Muscle layer of duodenum (tissue), 2 donors: ENCODE measurements around the gene PTMS.
"Not testable (repeated sequence)": the region's sequence is repeated elsewhere in the genome, so short reads cannot be mapped to it uniquely, and the experiment has no call there.

Source experiments
- H3K27ac ChIP-seq: one replicate; pipeline ENCODE4 v1.7.0; 2013; ENCODE audit warnings: mild to moderate bottlenecking, low read length
- H3K27me3 ChIP-seq: one replicate; pipeline ENCODE4 v1.7.0; 2013; ENCODE audit warnings: low read depth, mild to moderate bottlenecking, control low read depth, low read length
- H3K36me3 ChIP-seq, 2 donors: one replicate each; pipeline ENCODE4 v1.7.0; 2013; ENCODE audit warnings: low read length in 2 of 2, control low read depth in 1 of 2, mild to moderate bottlenecking in 1 of 2; ENCODE audit not compliant: insufficient read depth in 2 of 2, control insufficient read depth in 1 of 2
- H3K4me1 ChIP-seq, 2 donors: one replicate each; pipeline ENCODE4 v1.7.0; 2013; ENCODE audit warnings: low read length in 2 of 2, mild to moderate bottlenecking in 2 of 2, control low read depth in 1 of 2, moderate library complexity in 1 of 2; ENCODE audit not compliant: insufficient read depth in 2 of 2, control insufficient read depth in 1 of 2
- H3K4me3 ChIP-seq, 2 donors: one replicate each; pipeline ENCODE4 v1.7.0; 2013; ENCODE audit warnings: low read length in 2 of 2, low read depth in 1 of 2, mild to moderate bottlenecking in 1 of 2
- H3K9me3 ChIP-seq, 2 donors: one replicate each; pipeline ENCODE4 v1.7.0; 2013; ENCODE audit warnings: low read length in 2 of 2, control low read depth in 1 of 2, mild to moderate bottlenecking in 1 of 2; ENCODE audit not compliant: control insufficient read depth in 1 of 2
- donor health status: healthy.

PTMS gene

DNA sequence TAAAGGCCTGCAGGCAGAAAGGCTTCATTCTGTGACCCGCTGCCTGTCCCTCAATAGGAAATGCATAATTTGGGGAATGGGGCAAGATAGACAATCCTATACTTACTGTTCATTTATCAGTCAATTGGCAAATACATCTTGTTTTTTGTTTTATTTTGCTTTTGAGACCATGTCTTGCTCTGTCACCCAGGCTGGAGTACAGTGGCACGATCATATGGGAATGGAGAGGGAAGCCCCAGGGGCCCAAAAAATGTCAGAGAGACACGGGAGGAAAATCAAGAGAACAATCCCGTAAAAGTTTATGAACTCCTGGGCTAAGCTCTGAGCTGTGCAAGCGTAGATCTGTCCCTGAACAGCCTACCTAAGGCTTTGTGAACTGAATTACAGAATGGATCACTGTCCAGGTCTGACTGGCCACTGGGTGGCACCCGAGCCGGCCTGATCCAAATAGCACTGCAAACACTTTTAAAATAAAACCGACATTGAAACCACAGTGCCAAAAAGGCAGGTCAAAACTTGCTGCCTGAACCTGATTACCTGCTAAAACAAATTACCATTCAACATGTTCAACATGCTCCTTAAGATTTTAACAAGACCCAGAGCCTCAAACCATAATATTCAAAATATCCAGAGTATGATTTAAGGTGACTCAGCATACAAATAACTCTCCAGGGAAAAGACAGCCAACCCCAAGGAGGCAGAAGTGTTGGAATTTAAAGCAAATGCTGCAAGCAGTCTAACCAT, 30.5 kb upstream of the PTMS start:
- no peak overlapping the region for H3K4me3 ChIP-seq
- no peaks in the 10 kb centered on the region for H3K27me3 ChIP-seq
- H3K36me3 ChIP-seq: peaks cover 18 to 26% of the 10 kb centered on the region in 2 donors
- H3K9me3 ChIP-seq: no peaks in the 10 kb centered on the region
- H3K4me1 ChIP-seq: peaks cover 0 to 7% of the 10 kb centered on the region in 2 donors
- no peak overlapping the region for H3K27ac ChIP-seq

DNA sequence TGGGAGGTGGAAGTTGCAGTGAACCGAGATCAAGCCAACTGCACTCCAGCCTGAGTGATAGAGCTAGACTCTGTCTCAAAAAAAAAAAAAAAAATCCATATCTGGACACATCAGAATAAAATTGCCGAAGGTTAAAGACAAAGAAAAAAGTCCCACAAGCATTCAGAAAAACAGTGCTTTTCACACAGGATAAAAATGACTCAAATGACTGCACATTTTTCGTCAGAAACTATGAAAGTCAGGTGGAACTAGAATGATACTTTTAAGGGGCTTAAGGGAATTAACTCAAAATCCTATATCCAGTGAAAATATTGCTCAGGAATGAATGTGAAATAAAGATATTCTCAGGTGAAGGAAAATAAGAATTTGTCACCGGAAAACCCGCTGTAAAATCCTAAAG, 29.4 kb upstream of the PTMS start:
- Histone ChIP-seq H3K36me3 (peaks cover 10 to 16% of the 10 kb centered on the region in 2 donors), H3K4me1 (peaks cover 0 to 7% of the 10 kb centered on the region in 2 donors), H3K4me3 (no peak overlapping the region), H3K27ac (no peak overlapping the region), H3K27me3 (no peaks in the 10 kb centered on the region), H3K9me3 (no peaks in the 10 kb centered on the region)

DNA sequence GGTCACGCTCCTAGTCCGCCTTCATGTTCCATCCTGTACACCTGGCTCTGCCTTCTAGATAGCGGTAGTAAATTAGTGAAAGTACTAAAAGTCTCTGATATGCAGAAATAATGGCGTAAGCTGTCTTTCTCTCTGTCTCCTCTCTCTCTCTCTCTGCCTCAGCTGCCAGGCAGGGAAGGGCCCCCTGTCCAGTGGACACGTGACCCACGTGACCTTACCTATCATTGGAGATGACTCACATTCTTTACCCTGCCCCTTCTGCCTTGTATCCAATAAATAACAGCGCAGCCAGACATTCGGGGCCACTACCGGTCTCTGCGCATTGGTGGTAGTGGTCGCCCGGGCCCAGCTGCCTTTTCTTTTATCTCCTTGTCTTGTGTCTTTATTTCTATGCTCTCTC, 24.1 kb upstream of the PTMS start:
- not testable (repeated sequence) for H3K4me1 ChIP-seq, H3K27ac ChIP-seq, H3K27me3 ChIP-seq

DNA sequence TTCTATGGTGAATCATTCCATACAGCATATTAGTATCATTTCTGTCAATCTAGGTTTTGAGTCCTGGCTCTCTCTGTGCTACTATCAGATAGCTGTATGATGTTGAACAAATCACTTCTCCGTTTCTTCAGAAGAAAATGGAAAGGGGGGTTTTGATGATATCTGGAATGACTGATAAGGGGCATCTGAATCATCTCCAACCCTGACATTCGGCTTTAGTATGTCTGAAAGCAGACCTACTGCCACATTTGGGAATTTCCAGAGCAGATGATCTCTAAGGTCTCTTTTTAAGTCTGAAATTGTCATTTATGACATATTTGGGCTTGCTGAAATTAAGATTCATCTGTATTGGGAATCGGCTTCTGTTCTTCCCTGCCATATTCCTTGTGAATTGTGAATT, 23.3 kb upstream of the PTMS start:
- H3K4me1 ChIP-seq: no peaks in the 10 kb centered on the region
- peaks cover 18 to 19% of the 10 kb centered on the region in 2 donors for H3K36me3 ChIP-seq
- no peaks in the 10 kb centered on the region for H3K9me3 ChIP-seq
- no peak overlapping the region for H3K4me3 ChIP-seq
- no peaks in the 10 kb centered on the region for H3K27me3 ChIP-seq
- no peak overlapping the region for H3K27ac ChIP-seq

More for the DNA sequence above, 24.1 kb upstream of the PTMS start:
- H3K9me3 ChIP-seq, H3K4me3 ChIP-seq: not testable (repeated sequence)
- H3K36me3 ChIP-seq: peaks cover 10 to 12% of the 10 kb centered on the region in 2 donors

DNA sequence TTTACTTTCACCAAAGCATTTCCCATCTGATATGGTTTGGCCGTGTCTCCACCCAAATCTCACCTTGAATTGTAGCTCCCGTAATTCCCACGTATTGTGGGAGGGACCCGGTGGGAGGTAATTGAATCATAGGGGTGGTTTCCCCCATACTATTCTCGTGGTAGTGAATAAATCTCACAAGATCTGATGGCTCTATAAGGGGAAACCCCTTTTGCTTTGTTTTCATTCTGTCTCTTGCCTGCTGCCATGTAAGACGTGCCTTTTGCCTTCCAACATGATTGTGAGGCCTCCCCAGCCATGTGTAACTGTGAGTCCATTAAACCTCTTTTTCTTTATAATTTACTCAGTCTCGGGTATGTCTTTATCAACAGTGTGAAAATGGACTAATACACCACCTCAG, 22.9 kb upstream of the PTMS start:
- H3K27me3 ChIP-seq, H3K4me1 ChIP-seq, H3K4me3 ChIP-seq, H3K9me3 ChIP-seq, H3K27ac ChIP-seq: not testable (repeated sequence)
- peaks cover 23 to 24% of the 10 kb centered on the region in 2 donors for H3K36me3 ChIP-seq

DNA sequence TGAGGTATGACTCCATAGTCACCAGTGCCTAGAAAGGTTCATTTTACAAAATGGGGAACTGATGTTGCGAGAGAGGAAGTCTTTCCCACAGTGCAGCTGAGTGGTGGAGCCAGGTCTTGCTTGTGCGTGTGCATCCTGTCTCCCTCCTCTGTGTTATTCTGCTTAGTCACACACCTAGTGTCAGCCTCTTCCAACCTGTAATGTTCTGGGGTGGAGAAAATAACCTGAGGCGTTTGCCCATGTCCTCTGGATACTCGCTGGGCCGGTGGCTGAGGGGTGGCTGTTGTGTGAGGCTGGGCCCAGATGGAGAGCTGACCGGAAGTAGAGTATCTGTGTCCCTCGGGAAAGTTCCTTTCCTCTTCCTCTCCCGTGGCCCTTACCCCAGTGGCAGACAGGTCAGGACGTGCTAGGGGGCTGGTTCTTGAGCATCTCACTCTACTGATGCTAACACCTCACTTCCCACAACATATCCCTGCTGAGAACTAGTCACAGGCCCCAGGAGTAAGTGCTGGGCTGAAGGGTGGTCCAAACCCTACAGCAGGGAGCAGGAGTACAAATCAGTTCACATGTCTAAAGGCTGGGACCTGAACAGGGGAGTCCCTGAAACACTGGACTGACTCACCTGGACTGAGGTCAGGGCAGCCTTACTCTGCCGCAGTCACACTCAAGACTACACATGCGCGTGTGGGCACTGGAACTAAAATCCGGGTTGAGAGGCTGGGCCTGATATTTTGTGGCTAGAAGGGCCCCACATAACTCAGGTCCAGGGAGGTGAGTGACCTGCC, 20.2 kb upstream of the PTMS start:
- Histone ChIP-seq H3K4me1 (no peaks in the 10 kb centered on the region), H3K27ac (peak overlapping the region; percentile 54), H3K9me3 (no peaks in the 10 kb centered on the region), H3K36me3 (peaks cover 36 to 50% of the 10 kb centered on the region in 2 donors), H3K4me3 (no peak overlapping the region), H3K27me3 (no peaks in the 10 kb centered on the region)

DNA sequence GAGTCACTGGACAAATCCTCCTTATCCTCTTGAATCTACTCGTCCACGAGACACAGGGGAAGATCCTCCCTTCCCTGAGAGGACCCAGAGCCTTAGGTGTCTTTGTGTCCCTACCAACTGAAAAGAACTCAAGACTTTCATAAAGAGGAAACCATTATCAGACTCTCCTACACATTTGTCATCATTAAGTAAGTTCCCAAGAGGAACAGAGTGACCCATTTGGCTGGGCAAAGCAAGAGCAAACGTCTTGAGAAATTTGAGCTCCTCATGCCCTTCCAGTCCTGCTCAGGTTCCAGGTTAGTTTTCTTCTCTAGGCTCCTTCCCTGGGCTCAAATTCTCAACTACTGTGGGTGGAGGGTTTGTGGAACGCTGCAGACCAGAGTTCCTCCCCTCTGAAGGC, 18.9 kb upstream of the PTMS start:
- H3K9me3 ChIP-seq: no peaks in the 10 kb centered on the region
- H3K27me3 ChIP-seq: no peaks in the 10 kb centered on the region
- H3K4me1 ChIP-seq: peaks cover 6 to 11% of the 10 kb centered on the region in 2 donors
- H3K36me3 ChIP-seq: peaks cover 36 to 58% of the 10 kb centered on the region in 2 donors
- no peak overlapping the region for H3K4me3 ChIP-seq
- no peak overlapping the region for H3K27ac ChIP-seq

DNA sequence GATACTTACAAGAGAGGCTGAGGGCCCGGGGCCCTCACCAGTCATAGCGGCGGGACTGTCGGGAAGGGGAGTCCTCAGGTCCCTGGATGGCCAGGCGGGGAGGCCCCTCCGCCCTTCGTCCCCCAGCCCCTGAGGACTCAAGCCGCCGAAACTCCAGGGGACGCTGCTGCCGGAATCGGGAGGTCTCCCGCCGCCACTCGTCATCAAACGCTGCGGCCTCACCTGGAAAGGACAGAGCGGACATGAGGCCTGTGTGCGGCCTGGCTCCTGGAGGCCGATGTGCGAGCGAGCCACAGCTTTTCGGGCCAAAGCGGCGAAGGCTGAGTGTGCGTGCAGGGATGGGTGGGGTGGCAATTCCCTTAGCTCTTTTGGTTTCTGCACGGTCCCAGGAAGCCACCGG, 17.4 kb upstream of the PTMS start:
- Histone ChIP-seq H3K36me3 (peaks cover 36 to 65% of the 10 kb centered on the region in 2 donors), H3K9me3 (no peaks in the 10 kb centered on the region), H3K27me3 (no peaks in the 10 kb centered on the region), H3K4me1 (peaks cover 7 to 14% of the 10 kb centered on the region in 2 donors), H3K4me3 (no peak overlapping the region), H3K27ac (no peak overlapping the region)

DNA sequence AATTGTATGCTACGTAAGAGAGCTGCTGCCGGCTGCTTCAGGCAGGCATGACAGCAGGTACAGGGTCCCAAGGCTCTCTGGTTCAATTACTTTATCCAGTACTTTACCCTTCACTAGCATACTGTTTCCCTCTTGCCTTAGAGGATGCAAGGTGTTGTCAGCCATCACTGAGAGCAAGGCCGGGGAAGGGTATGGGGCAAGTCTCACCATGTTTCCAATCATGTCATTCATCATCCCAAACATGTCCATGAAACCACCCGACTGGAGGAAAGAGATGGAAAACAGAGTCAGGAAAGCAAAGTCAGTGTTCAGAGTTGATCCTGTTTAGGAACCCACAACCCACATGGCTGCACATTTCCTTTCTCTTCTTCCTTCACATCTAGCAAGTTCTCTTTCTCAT, 15.7 kb upstream of the PTMS start:
- Histone ChIP-seq H3K27ac (no peak overlapping the region), H3K4me3 (no peak overlapping the region), H3K36me3 (peaks cover 36 to 65% of the 10 kb centered on the region in 2 donors), H3K9me3 (no peaks in the 10 kb centered on the region), H3K4me1 (peaks cover 11 to 16% of the 10 kb centered on the region in 2 donors), H3K27me3 (no peaks in the 10 kb centered on the region)

DNA sequence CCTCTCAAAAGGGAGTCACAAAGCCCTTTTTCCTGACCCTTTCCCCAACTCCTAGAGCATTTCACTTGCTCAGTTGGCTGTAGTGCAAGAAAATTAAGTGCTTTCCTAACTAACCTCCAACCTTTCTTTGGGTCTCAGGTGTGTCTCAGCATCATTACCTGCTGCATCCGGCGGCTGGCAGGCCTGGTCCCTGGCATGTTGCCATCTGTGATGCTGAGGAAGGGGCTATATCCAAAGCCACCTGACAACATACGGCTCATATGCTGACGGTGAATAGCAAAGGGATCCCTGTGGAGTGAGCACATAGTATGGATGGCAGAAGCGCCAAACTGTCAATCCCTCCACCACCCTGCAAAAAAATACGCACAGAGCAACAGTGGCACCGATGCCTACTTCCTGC, 14.4 kb upstream of the PTMS start:
- Histone ChIP-seq H3K4me3 (peak overlapping the region; percentile 62 to 90), H3K27me3 (no peaks in the 10 kb centered on the region), H3K36me3 (peaks cover 29 to 56% of the 10 kb centered on the region in 2 donors), H3K9me3 (no peaks in the 10 kb centered on the region), H3K4me1 (peaks cover 11 to 16% of the 10 kb centered on the region in 2 donors), H3K27ac (peak overlapping the region; percentile 99)

DNA sequence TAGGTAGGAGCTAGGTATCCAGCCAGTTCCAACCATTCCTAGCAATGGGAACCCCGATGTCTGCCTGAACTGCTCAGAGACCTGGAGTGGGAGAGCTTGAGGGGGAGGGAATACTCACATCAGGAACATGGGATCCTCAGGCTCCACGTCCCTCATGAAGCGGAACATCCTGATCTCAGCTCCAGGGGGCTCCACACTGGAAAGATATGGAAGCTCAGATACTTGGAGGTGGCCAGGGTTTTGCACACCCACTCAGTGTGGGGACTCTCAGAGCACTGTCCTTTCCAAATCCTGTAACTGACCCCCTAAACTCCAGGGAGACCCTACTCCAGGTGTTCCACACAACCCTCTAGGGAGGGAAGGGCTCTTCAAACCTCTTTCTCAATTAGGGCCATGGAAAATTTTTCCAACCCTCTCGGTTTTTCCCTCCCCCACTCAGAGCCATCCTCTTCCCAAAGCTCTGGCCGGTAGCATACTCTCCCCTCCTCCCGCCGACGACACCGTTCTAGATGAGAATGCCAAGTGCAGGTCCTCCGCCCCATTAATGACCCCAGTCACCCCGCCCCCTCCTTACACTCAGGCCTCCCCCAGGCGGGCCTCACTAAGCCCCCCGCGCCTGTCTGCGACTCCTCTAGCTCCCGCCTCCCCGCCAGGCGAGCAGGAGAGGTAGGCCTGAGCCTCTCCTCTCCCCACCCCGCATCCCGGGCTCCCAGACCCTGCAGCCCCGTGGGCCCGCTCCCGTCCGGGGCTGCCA, 13.8 kb upstream of the PTMS start:
- Histone ChIP-seq H3K36me3 (peaks cover 23 to 51% of the 10 kb centered on the region in 2 donors), H3K9me3 (no peaks in the 10 kb centered on the region), H3K27me3 (no peaks in the 10 kb centered on the region), H3K27ac (peak overlapping the region; percentile 99), H3K4me3 (peak overlapping the region; percentile 62 to 90), H3K4me1 (peaks cover 11 to 16% of the 10 kb centered on the region in 2 donors)
